Measurements from ENCODE around the gene MIA2.
A peak's percentile ranks its signal among the peaks of the same experiment; 100 is the strongest.
"Not testable (repeated sequence)": the region's sequence is repeated elsewhere in the genome, so short reads cannot be mapped to it uniquely, and the experiment has no call there.

MIA2 gene

GRCh38 chr14:39233680-39234326 lies at the start of gene MIA2:
TSS of gene MIA2 (plus strand) at chr14:39233915. CDS start at chr14:39234115, 200 bp downstream.
- no peak for DNase-seq

GRCh38 chr14:39184628-39185255 lies 49.0 kb upstream of the MIA2 start:
- no peak for DNase-seq

- DNase-seq, result no peak
Measured at GRCh38 chr14:39185256-39186049, 48.3 kb upstream of the MIA2 start.

- no peak for DNase-seq
Measured at GRCh38 chr14:39186941-39187525, 46.7 kb upstream of the MIA2 start.

GRCh38 chr14:39203659-39204606 lies 29.8 kb upstream of the MIA2 start:
- DNase-seq, result no peak

- DNase-seq, result not testable (repeated sequence)
Measured at GRCh38 chr14:39207430-39207829, 26.3 kb upstream of the MIA2 start.

- DNase-seq, result no peak
Measured at GRCh38 chr14:39211109-39211741, 22.5 kb upstream of the MIA2 start.

- no peak for DNase-seq
Measured at GRCh38 chr14:39212034-39212433, 21.7 kb upstream of the MIA2 start.

GRCh38 chr14:39212693-39213092 lies 21.0 kb upstream of the MIA2 start:
- DNase-seq, result no peak

GRCh38 chr14:39217214-39217879 lies 16.4 kb upstream of the MIA2 start:
- no peak for DNase-seq

GRCh38 chr14:39218171-39218769 lies 15.4 kb upstream of the MIA2 start:
- no peak for DNase-seq

GRCh38 chr14:39219075-39219499 lies 14.6 kb upstream of the MIA2 start:
- no peak for DNase-seq

GRCh38 chr14:39220473-39220872 lies 13.2 kb upstream of the MIA2 start:
- not testable (repeated sequence) for DNase-seq

GRCh38 chr14:39228044-39228443 lies 5.7 kb upstream of the MIA2 start:
- no peak for DNase-seq

GRCh38 chr14:39228509-39229221 lies 5.0 kb upstream of the MIA2 start:
- no peak for DNase-seq

- DNase-seq, result no peak
Measured at GRCh38 chr14:39229222-39229543, 4.5 kb upstream of the MIA2 start.

GRCh38 chr14:39229601-39230110 lies 4.1 kb upstream of the MIA2 start:
- no peak for DNase-seq

GRCh38 chr14:39230416-39231035 lies 3.2 kb upstream of the MIA2 start:
- peak in 5 of 58 donors; percentile 3 to 26 (median 5) for DNase-seq
